Ovary (tissue), 3 donors: ENCODE measurements around the gene GRIK4.

Experiments
- EP300 ChIP-seq: sonication (generic); formaldehyde crosslinking; IDR thresholded peaks from one replicate; pipeline ENCODE4 v1.6.1; 2017; ENCODE audit warnings: antibody characterized with exemption
- POLR2A ChIP-seq: fragments of 450-650 bp; IDR thresholded peaks from one replicate; pipeline ENCODE4 v1.6.1; 2017; ENCODE audit warnings: antibody characterized with exemption, mild to moderate bottlenecking, moderate library complexity
- TF ChIP-seq, protein P1 (sequence below), 3 donors: fragments of 450-650 bp in 2 of 3; fragments of 200-600 bp in 1 of 3; IDR thresholded peaks; one replicate each; pipeline versions ENCODE4 v1.5.1 to v1.8.0; 2016 to 2022; ENCODE audit warnings: antibody characterized with exemption in 3 of 3, mild to moderate bottlenecking in 1 of 3
- donor health status: DM: no; HTN: no; CAD: no.

- TF ChIP-seq, protein P1, sequence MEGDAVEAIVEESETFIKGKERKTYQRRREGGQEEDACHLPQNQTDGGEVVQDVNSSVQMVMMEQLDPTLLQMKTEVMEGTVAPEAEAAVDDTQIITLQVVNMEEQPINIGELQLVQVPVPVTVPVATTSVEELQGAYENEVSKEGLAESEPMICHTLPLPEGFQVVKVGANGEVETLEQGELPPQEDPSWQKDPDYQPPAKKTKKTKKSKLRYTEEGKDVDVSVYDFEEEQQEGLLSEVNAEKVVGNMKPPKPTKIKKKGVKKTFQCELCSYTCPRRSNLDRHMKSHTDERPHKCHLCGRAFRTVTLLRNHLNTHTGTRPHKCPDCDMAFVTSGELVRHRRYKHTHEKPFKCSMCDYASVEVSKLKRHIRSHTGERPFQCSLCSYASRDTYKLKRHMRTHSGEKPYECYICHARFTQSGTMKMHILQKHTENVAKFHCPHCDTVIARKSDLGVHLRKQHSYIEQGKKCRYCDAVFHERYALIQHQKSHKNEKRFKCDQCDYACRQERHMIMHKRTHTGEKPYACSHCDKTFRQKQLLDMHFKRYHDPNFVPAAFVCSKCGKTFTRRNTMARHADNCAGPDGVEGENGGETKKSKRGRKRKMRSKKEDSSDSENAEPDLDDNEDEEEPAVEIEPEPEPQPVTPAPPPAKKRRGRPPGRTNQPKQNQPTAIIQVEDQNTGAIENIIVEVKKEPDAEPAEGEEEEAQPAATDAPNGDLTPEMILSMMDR (IDR thresholded peaks at IDR 0.05) = no peak
- no peak for TF ChIP-seq POLR2A
- no peak for TF ChIP-seq EP300
Observed at GRCh38 chr11:120780239-120780638, 268.7 kb downstream of the GRIK4 start.
